ENCODE data around the gene GFRA1.

DNA sequence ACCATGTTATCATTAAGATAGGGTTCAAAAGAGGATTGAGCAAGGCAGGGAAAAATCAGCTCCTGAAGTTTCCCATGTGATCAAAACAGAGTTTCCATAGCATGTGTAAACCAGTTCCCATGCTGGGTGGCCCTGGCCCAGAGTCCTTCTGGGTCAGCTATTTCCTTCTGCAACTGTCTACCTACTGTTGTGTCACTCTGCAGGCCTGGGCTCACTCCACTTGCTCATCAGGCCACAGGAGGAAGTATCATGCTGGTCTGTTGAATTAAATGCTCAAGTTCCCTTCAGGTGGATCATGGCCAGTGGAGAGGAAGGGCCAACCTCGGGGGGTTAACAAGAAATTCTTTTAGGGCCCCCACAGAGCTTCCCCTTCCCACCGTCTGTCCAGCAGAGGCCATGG is 104.7 kb downstream of the GFRA1 start:
- no peak for TF ChIP-seq EP300 (IDR thresholded peaks at IDR 0.05)
- TF ChIP-seq CTCF (IDR thresholded peaks at IDR 0.05), result no peak
